HEK293 (cell line): ENCODE data around the gene MPPED2.

ENCODE experiments used
- CTCF ChIA-PET: fragments of 350-600 bp; formaldehyde crosslinking; extraction: SDS; loops from one replicate; lab custom pipeline; 2021; ENCODE audit warnings: antibody characterized with exemption; lab: Yijun Ruan, JAX
- POLR2A ChIA-PET: fragments of 300-600 bp; formaldehyde crosslinking; extraction: SDS; loops from one replicate; lab custom pipeline; 2020; ENCODE audit warnings: antibody characterized with exemption, inconsistent platforms; lab: Yijun Ruan, JAX
- H3K27ac ChIP-seq: fragments of 200-500 bp; sonication (Bioruptor generic); 2 replicates; pipeline ENCODE4 v1.5.1; 2014; ENCODE audit warnings: low read depth, low read length, control low read depth, inconsistent platforms; ENCODE audit errors: extremely low read depth
- H3K36me3 ChIP-seq, 2 experiments: fragments of 200-500 bp in 1 of 2; sonication (Bioruptor generic) in 1 of 2; 1 replicate in 1 of 2; 2 replicates in 1 of 2; pipeline ENCODE4 v1.5.1; 2014 to 2017; ENCODE audit warnings: inconsistent platforms in 2 of 2, low read length in 2 of 2; ENCODE audit not compliant: control insufficient read depth in 2 of 2, insufficient read depth in 1 of 2
- H3K4me1 ChIP-seq: fragments of 200-500 bp; sonication (Bioruptor generic); 2 replicates; pipeline ENCODE4 v1.5.1; 2014; ENCODE audit warnings: mild to moderate bottlenecking, low read length, inconsistent platforms; ENCODE audit not compliant: control insufficient read depth, insufficient read depth
- H3K4me3 ChIP-seq: 2 replicates; pipeline ENCODE4 v1.5.1; 2011; ENCODE audit warnings: low read depth, mild to moderate bottlenecking, control low read depth, low read length, moderate library complexity
- H3K9me3 ChIP-seq: fragments of 200-500 bp; sonication (Bioruptor generic); 2 replicates; pipeline ENCODE4 v1.5.1; 2014; ENCODE audit warnings: low read depth, low read length, inconsistent platforms; ENCODE audit not compliant: control insufficient read depth, insufficient read depth
- OSR2 ChIP-seq: fragments of 450-650 bp; formaldehyde crosslinking; IDR thresholded peaks from 2 replicates; pipeline ENCODE4 v1.5.1; 2016; ENCODE audit warnings: missing biosample characterization, missing genetic modification characterization
- ZBTB1 ChIP-seq: fragments of 450-650 bp; formaldehyde crosslinking; IDR thresholded peaks from 2 replicates; pipeline ENCODE4 v1.5.1; 2016; ENCODE audit warnings: missing biosample characterization, missing genetic modification characterization
- ZBTB48 ChIP-seq: fragments of 450-650 bp; formaldehyde crosslinking; IDR thresholded peaks from 2 replicates; pipeline ENCODE4 v1.5.1; 2016; ENCODE audit warnings: missing biosample characterization, missing genetic modification characterization
- ZNF146 ChIP-seq: fragments of 450-650 bp; formaldehyde crosslinking; IDR thresholded peaks from 2 replicates; pipeline ENCODE4 v1.5.1; 2016; ENCODE audit warnings: missing biosample characterization, missing genetic modification characterization
- ZNF169 ChIP-seq: fragments of 450-650 bp; formaldehyde crosslinking; IDR thresholded peaks from 2 replicates; pipeline ENCODE4 v1.5.1; 2016; ENCODE audit warnings: missing biosample characterization, missing genetic modification characterization
- ZNF202 ChIP-seq: fragments of 450-650 bp; formaldehyde crosslinking; IDR thresholded peaks from 2 replicates; pipeline ENCODE4 v1.5.1; 2016; ENCODE audit warnings: missing biosample characterization, missing genetic modification characterization, borderline replicate concordance
- ZNF214 ChIP-seq: fragments of 450-650 bp; formaldehyde crosslinking; IDR thresholded peaks from 2 replicates; pipeline ENCODE4 v1.5.1; 2017; ENCODE audit warnings: missing biosample characterization, mild to moderate bottlenecking, missing genetic modification characterization, borderline replicate concordance
- ZNF223 ChIP-seq: fragments of 450-650 bp; formaldehyde crosslinking; IDR thresholded peaks from 2 replicates; pipeline ENCODE4 v1.5.1; 2016; ENCODE audit warnings: missing biosample characterization, missing genetic modification characterization
- ZNF335 ChIP-seq: fragments of 450-650 bp; formaldehyde crosslinking; conservative IDR thresholded peaks from 2 replicates; pipeline ENCODE4 v1.5.1; 2016; ENCODE audit warnings: missing biosample characterization, missing genetic modification characterization
- ZNF416 ChIP-seq: fragments of 450-650 bp; formaldehyde crosslinking; IDR thresholded peaks from 2 replicates; pipeline ENCODE4 v1.5.1; 2016; ENCODE audit warnings: missing biosample characterization, missing genetic modification characterization
- ZNF426 ChIP-seq: fragments of 450-650 bp; formaldehyde crosslinking; IDR thresholded peaks from 2 replicates; pipeline ENCODE4 v1.5.1; 2017; ENCODE audit warnings: missing biosample characterization, missing genetic modification characterization, mild to moderate bottlenecking, inconsistent platforms, moderate library complexity
- ZNF518A ChIP-seq: fragments of 450-650 bp; formaldehyde crosslinking; conservative IDR thresholded peaks from 2 replicates; pipeline ENCODE4 v1.5.1; 2016; ENCODE audit warnings: low read depth, missing biosample characterization, missing genetic modification characterization
- ZNF610 ChIP-seq: fragments of 450-650 bp; formaldehyde crosslinking; IDR thresholded peaks from 2 replicates; pipeline ENCODE4 v1.5.1; 2016; ENCODE audit warnings: missing biosample characterization, missing genetic modification characterization, borderline replicate concordance
- ZNF629 ChIP-seq: fragments of 450-650 bp; formaldehyde crosslinking; IDR thresholded peaks from 2 replicates; pipeline ENCODE4 v1.5.1; 2017; ENCODE audit warnings: missing biosample characterization, missing genetic modification characterization
- ZNF837 ChIP-seq: fragments of 450-650 bp; formaldehyde crosslinking; IDR thresholded peaks from 2 replicates; pipeline ENCODE4 v1.5.1; 2016; ENCODE audit warnings: missing biosample characterization, missing genetic modification characterization
- ZSCAN23 ChIP-seq: fragments of 450-650 bp; formaldehyde crosslinking; IDR thresholded peaks from 2 replicates; pipeline ENCODE4 v1.5.1; 2016; ENCODE audit warnings: missing biosample characterization, missing genetic modification characterization
- ZXDB ChIP-seq: fragments of 450-650 bp; formaldehyde crosslinking; IDR thresholded peaks from 2 replicates; pipeline ENCODE4 v1.5.1; 2016; ENCODE audit warnings: missing biosample characterization, missing genetic modification characterization
- TF ChIP-seq, protein P1 (sequence below): fragments of 450-650 bp; formaldehyde crosslinking; IDR thresholded peaks from 2 replicates; pipeline ENCODE4 v1.5.1; 2016; ENCODE audit warnings: missing biosample characterization, missing genetic modification characterization
- TF ChIP-seq, protein P2 (sequence below): fragments of 450-650 bp; formaldehyde crosslinking; conservative IDR thresholded peaks from 2 replicates; pipeline ENCODE4 v1.5.1; 2016; ENCODE audit warnings: low read depth, missing biosample characterization, missing genetic modification characterization
- TF ChIP-seq, protein P3 (sequence below): fragments of 450-650 bp; formaldehyde crosslinking; IDR thresholded peaks from 2 replicates; pipeline ENCODE4 v1.5.1; 2016; ENCODE audit warnings: missing biosample characterization, missing genetic modification characterization, low read depth

MPPED2 gene

DNA sequence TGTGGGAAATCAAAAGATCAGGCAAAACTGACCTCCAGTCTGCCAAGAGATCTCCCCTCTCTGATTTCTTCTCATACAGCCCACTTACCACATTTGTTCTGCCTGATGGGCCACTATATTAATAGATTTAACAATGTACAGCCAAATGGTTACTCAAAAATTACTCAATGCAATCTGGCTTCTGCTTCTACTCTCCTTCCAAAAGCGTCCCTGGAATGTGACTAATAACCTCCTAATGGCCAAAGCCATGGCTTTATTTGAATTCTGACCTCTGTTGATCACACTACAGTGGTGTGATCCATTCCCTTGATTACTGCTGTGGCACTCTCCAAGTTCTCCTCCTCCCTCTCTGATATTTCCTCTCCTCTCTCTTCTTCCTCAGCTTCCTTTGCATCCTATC is 86.2 kb downstream of the MPPED2 start:
- TF ChIP-seq ZNF202 (tag by site-specific recombination) (no peak), ZNF223 (tag by site-specific recombination) (no peak), ZNF146 (tag by site-specific recombination) (no peak), ZNF629 (tag by site-specific recombination) (no peak), ZNF610 (tag by site-specific recombination) (no peak), ZXDB (tag by site-specific recombination) (no peak), ZNF416 (tag by site-specific recombination) (no peak), OSR2 (tag by site-specific recombination) (no peak), ZNF837 (tag by site-specific recombination) (no peak), ZNF335 (no peak), ZNF426 (no peak), ZBTB1 (tag by site-specific recombination) (no peak)
- POLR2A ChIA-PET: no interaction called here
- H3K4me1 ChIP-seq: no peaks in the 10 kb centered on the region
- H3K9me3 ChIP-seq: no peaks in the 10 kb centered on the region
- no peak overlapping the region for H3K4me3 ChIP-seq
- no peaks in the 10 kb centered on the region for H3K36me3 ChIP-seq
- CTCF ChIA-PET: no interaction called here
- H3K27ac ChIP-seq: no peak overlapping the region

GRCh38 chr11:30497600-30497999 is 88.6 kb downstream of the MPPED2 start:
- TF ChIP-seq, protein P1, sequence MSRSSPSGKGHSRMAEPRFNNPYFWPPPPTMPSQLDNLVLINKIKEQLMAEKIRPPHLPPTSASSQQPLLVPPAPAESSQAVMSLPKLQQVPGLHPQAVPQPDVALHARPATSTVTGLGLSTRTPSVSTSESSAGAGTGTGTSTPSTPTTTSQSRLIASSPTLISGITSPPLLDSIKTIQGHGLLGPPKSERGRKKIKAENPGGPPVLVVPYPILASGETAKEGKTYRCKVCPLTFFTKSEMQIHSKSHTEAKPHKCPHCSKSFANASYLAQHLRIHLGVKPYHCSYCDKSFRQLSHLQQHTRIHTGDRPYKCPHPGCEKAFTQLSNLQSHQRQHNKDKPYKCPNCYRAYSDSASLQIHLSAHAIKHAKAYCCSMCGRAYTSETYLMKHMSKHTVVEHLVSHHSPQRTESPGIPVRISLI (tag by site-specific recombination): no peak
- no peak for TF ChIP-seq ZBTB48 (tag by site-specific recombination)
- TF ChIP-seq, protein P2, sequence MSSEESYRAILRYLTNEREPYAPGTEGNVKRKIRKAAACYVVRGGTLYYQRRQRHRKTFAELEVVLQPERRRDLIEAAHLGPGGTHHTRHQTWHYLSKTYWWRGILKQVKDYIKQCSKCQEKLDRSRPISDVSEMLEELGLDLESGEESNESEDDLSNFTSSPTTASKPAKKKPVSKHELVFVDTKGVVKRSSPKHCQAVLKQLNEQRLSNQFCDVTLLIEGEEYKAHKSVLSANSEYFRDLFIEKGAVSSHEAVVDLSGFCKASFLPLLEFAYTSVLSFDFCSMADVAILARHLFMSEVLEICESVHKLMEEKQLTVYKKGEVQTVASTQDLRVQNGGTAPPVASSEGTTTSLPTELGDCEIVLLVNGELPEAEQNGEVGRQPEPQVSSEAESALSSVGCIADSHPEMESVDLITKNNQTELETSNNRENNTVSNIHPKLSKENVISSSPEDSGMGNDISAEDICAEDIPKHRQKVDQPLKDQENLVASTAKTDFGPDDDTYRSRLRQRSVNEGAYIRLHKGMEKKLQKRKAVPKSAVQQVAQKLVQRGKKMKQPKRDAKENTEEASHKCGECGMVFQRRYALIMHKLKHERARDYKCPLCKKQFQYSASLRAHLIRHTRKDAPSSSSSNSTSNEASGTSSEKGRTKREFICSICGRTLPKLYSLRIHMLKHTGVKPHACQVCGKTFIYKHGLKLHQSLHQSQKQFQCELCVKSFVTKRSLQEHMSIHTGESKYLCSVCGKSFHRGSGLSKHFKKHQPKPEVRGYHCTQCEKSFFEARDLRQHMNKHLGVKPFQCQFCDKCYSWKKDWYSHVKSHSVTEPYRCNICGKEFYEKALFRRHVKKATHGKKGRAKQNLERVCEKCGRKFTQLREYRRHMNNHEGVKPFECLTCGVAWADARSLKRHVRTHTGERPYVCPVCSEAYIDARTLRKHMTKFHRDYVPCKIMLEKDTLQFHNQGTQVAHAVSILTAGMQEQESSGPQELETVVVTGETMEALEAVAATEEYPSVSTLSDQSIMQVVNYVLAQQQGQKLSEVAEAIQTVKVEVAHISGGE (tag by site-specific recombination): no peak
- no peak for TF ChIP-seq ZNF169
- TF ChIP-seq ZNF214 (tag by site-specific recombination): no peak
- no peak for TF ChIP-seq ZSCAN23
- TF ChIP-seq, protein P3, sequence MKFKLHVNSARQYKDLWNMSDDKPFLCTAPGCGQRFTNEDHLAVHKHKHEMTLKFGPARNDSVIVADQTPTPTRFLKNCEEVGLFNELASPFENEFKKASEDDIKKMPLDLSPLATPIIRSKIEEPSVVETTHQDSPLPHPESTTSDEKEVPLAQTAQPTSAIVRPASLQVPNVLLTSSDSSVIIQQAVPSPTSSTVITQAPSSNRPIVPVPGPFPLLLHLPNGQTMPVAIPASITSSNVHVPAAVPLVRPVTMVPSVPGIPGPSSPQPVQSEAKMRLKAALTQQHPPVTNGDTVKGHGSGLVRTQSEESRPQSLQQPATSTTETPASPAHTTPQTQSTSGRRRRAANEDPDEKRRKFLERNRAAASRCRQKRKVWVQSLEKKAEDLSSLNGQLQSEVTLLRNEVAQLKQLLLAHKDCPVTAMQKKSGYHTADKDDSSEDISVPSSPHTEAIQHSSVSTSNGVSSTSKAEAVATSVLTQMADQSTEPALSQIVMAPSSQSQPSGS (tag by site-specific recombination): no peak
- TF ChIP-seq ZNF518A (tag by site-specific recombination): no peak
- ChIA-PET CTCF (interaction anchor here (0.6 kb wide), 1 partner anchor 417 kb away, joined by 5 read pairs; no protein-coding TSS in a partner anchor), POLR2A (no interaction called here)
- no peaks in the 10 kb centered on the region for H3K9me3 ChIP-seq
- H3K4me1 ChIP-seq: no peaks in the 10 kb centered on the region
- no peak overlapping the region for H3K4me3 ChIP-seq
- no peak overlapping the region for H3K27ac ChIP-seq
- H3K36me3 ChIP-seq: no peaks in the 10 kb centered on the region
